K562 (cell line): ENCODE measurements around the gene MRPS6. TPM values are rescaled to one million over a fixed set of nuclear protein-coding genes. Genes with fewer than 3 reads are reported as not detected.
A peak's percentile ranks its signal among the peaks of the same experiment; 100 is the strongest.

Experiments used
- ATAC-seq: fragments of 200-7000 bp; cut with Tn5 transposase; 3 replicates; pipeline ENCODE4 v1.9.1; 2020; ENCODE audit warnings: moderate library complexity
- BruUV-seq: library from RNA; stranded (reverse); fragments of 400-500 nt; replicated peaks from 2 replicates; lab custom pipeline; 2021; lab: Mats Ljungman, UMichigan
- CTCF ChIA-PET: fragments of 300-600 bp; formaldehyde crosslinking; extraction: SDS; loops from one replicate; lab custom pipeline; 2021; ENCODE audit warnings: low intra/inter-chr PET ratio; lab: Yijun Ruan, JAX
- POLR2A ChIA-PET: fragments of 300-600, 350-650 bp; sonication (Branson Sonifier 250); formaldehyde crosslinking; extraction: SDS; loops from one replicate; lab custom pipeline; 2021; ENCODE audit warnings: antibody characterized with exemption, inconsistent platforms; lab: Yijun Ruan, JAX
- DNase-seq, 4 experiments: peaks; one replicate each; pipeline versions ENCODE4 v3.0.0 to v3.0.0-alpha.2; 2011 to 2018; ENCODE audit warnings: low spot score in 3 of 4, mixed read lengths in 3 of 4; ENCODE audit errors: extremely low read depth in 1 of 4
- FAIRE-seq: peaks from 2 replicates; lab custom pipeline; 2011; peaks lifted over from hg19 to GRCh38; lab: Jason Lieb, UNC
- H2AFZ ChIP-seq: 2 replicates; pipeline ENCODE4 v1.6.0; 2011; ENCODE audit warnings: low read depth, low read length, control low read depth, inconsistent platforms
- H3K27ac ChIP-seq: fragments of 200-600 bp; 3 replicates; pipeline ENCODE4 v1.8.0; 2011; ENCODE audit warnings: low read depth, mild to moderate bottlenecking, control low read depth, inconsistent platforms, low read length, moderate library complexity, mixed read lengths; ENCODE audit errors: extremely low read depth
- H3K27me3 ChIP-seq, 2 experiments: fragments of 300-600 bp in 1 of 2; 2 replicates in 1 of 2; 3 replicates in 1 of 2; pipeline versions ENCODE4 v1.6.0 to v1.8.0; 2011; ENCODE audit warnings: inconsistent platforms in 2 of 2, low read length in 2 of 2, mild to moderate bottlenecking in 1 of 2, mixed read lengths in 1 of 2, moderate library complexity in 1 of 2; ENCODE audit not compliant: control insufficient read depth in 2 of 2, insufficient read depth in 2 of 2
- H3K36me3 ChIP-seq: fragments of 300-600 bp; 3 replicates; pipeline ENCODE4 v1.8.0; 2011; ENCODE audit warnings: mild to moderate bottlenecking, low read length, inconsistent platforms; ENCODE audit not compliant: control insufficient read depth, insufficient read depth
- H3K4me1 ChIP-seq, 2 experiments: fragments of 200-600 bp in 1 of 2; replicated peaks in 1 of 2; 2 replicates in 1 of 2; 3 replicates in 1 of 2; pipeline versions ENCODE4 v1.5.1 to v1.8.0; 2011; ENCODE audit warnings: inconsistent platforms in 2 of 2, low read length in 2 of 2, mild to moderate bottlenecking in 1 of 2, mixed read lengths in 1 of 2, moderate library complexity in 1 of 2; ENCODE audit not compliant: control insufficient read depth in 2 of 2, insufficient read depth in 2 of 2
- H3K4me2 ChIP-seq: 2 replicates; pipeline ENCODE4 v1.6.1; 2011; ENCODE audit warnings: low read length, control low read depth, inconsistent platforms, mixed read lengths; ENCODE audit not compliant: insufficient read depth
- H3K4me3 ChIP-seq: fragments of 200-600 bp; sonication (generic), shearing (Covaris generic); 2 replicates; pipeline ENCODE4 v1.5.1; 2016; ENCODE audit warnings: control low read depth, inconsistent platforms
- H3K79me2 ChIP-seq: fragments of 200-600 bp; 3 replicates; pipeline ENCODE4 v1.8.0; 2011; ENCODE audit warnings: low read length, inconsistent platforms; ENCODE audit not compliant: control insufficient read depth, insufficient read depth
- H3K9ac ChIP-seq, 2 experiments: 2 replicates each; pipeline versions ENCODE4 v1.6.0 to v1.6.1; 2011; ENCODE audit warnings: low read depth in 2 of 2, low read length in 2 of 2, control low read depth in 1 of 2, inconsistent platforms in 1 of 2, mild to moderate bottlenecking in 1 of 2, mixed read lengths in 1 of 2; ENCODE audit not compliant: insufficient read depth in 1 of 2
- H3K9me1 ChIP-seq: one replicate; pipeline ENCODE4 v1.6.0; 2011; ENCODE audit warnings: inconsistent platforms, mild to moderate bottlenecking, low read length, moderate library complexity; ENCODE audit not compliant: control insufficient read depth, insufficient read depth
- H3K9me3 ChIP-seq: replicated peaks from 2 replicates; pipeline ENCODE4 v1.5.1; 2011; ENCODE audit warnings: low read depth, low read length, inconsistent platforms; ENCODE audit not compliant: control insufficient read depth, insufficient read depth
- H4K20me1 ChIP-seq: replicated peaks from 2 replicates; pipeline ENCODE4 v1.6.1; 2011; ENCODE audit warnings: low read length, inconsistent platforms, mixed read lengths; ENCODE audit not compliant: control insufficient read depth, insufficient read depth
- ARHGAP35 ChIP-seq: fragments of 450-650 bp; IDR thresholded peaks from 2 replicates; pipeline ENCODE4 v1.6.1; 2018; ENCODE audit not compliant: partially characterized antibody
- C11orf30 ChIP-seq: fragments of 450-650 bp; IDR thresholded peaks from 2 replicates; pipeline ENCODE4 v1.6.1; 2016; ENCODE audit warnings: low read depth, mild to moderate bottlenecking
- MAFG ChIP-seq: fragments of 450-650 bp; conservative IDR thresholded peaks from 2 replicates; pipeline ENCODE4 v1.6.1; 2016; ENCODE audit warnings: missing genetic modification characterization, missing compliant biosample characterization
- NR1H2 ChIP-seq: sonication (generic); formaldehyde crosslinking; IDR thresholded peaks from 2 replicates; pipeline ENCODE4 v1.4.0; 2020; ENCODE audit warnings: mild to moderate bottlenecking, missing genetic modification reagents
- POLR2AphosphoS2 ChIP-seq: IDR thresholded peaks from 2 replicates; pipeline ENCODE4 v1.6.1; 2012; ENCODE audit warnings: low read length, improper control_type of control experiment
- SP2 ChIP-seq: IDR thresholded peaks from 2 replicates; pipeline ENCODE4 v1.6.1; 2011; ENCODE audit warnings: mild to moderate bottlenecking, low read depth, low read length, moderate library complexity; ENCODE audit not compliant: poor library complexity, severe bottlenecking; ENCODE audit errors: extremely low read depth
- WHSC1 ChIP-seq: IDR thresholded peaks from one replicate; pipeline ENCODE4 v1.6.1; 2012; ENCODE audit warnings: low read length, control low read depth, inconsistent platforms
- ZFP36 ChIP-seq: fragments of 150-350 bp; IDR thresholded peaks from 2 replicates; pipeline ENCODE4 v1.6.1; 2018; ENCODE audit warnings: low read length, low read depth; ENCODE audit not compliant: partially characterized antibody
- ZNF3 ChIP-seq: fragments of 250-450 bp; sonication (Bioruptor Pico); IDR thresholded peaks from 2 replicates; pipeline ENCODE4 v1.5.0; 2021; ENCODE audit warnings: mild to moderate bottlenecking, moderate library complexity
- ZNF316 ChIP-seq: fragments of 450-650 bp; IDR thresholded peaks from 2 replicates; pipeline ENCODE4 v1.6.1; 2016
- ZNF507 ChIP-seq: conservative IDR thresholded peaks from 2 replicates; pipeline ENCODE4 v1.6.1; 2017; ENCODE audit warnings: missing genetic modification characterization, missing compliant biosample characterization
- ZNF589 ChIP-seq: fragments of 200-800 bp; sonication (Bioruptor generic); IDR thresholded peaks from 2 replicates; pipeline ENCODE4 v1.6.1; 2016; ENCODE audit warnings: low read depth, missing genetic modification characterization, missing compliant biosample characterization
- WGBS: fragments of 100-300 bp; shearing (Covaris generic); methylation state at CpG from one replicate; pipeline ENCODE4 v1.1.6; 2016; ENCODE audit warnings: low coverage, mixed read lengths; ENCODE audit not compliant: insufficient coverage; ENCODE audit errors: missing lambda C conversion rate; 5-methylcytosine and 5-hydroxymethylcytosine counted together
- in situ Hi-C: fragments of 300-500 bp; cut with MboI; formaldehyde crosslinking; loops from 4 replicates; pipeline ENCODE4 v1.15.0; 2018; ENCODE audit warnings: inconsistent platforms, mixed read lengths
- intact Hi-C: fragments of 100-400 bp; cut with micrococcal nuclease; formaldehyde crosslinking; loops from 2 replicates; pipeline ENCODE4 v1.14.2; 2022
- polyA plus RNA-seq, 8 experiments: library from polyadenylated mRNA; depleted of rRNA in 4 of 8; stranded (reverse) in 5 of 8; unstranded in 3 of 8; fragments of >200 nt; fragmentation: Nextera tagmentation in 2 of 8; fragmentation: Illumina TruSeq in 1 of 8; extraction: Ambion mirVana in 2 of 8; extraction: Trizol in 1 of 8; gene quantifications; 2 replicates each; pipeline versions ENCODE4 v1.2.1 to v1.2.3, GENCODE V29; 2011 to 2014; ENCODE audit warnings: inconsistent platforms in 1 of 8, missing spikeins in 1 of 8
- total RNA-seq, 7 experiments: library from RNA; depleted of rRNA in 6 of 7; stranded (reverse); fragments of >200 nt in 6 of 7; fragmentation: Illumina TruSeq in 2 of 7; extraction: Trizol in 2 of 7; gene quantifications; 2 replicates each; pipeline versions ENCODE4 v1.2.1 to v1.2.3, GENCODE V29; 2011 to 2021; ENCODE audit warnings: low replicate concordance in 1 of 7
- TF ChIP-seq, protein P1 (sequence below): fragments of 450-650 bp; IDR thresholded peaks from 2 replicates; pipeline ENCODE4 v1.6.1; 2016; ENCODE audit warnings: borderline replicate concordance
- TF ChIP-seq, protein P2 (sequence below): fragments of 200-400 bp; formaldehyde crosslinking; IDR thresholded peaks from 2 replicates; pipeline ENCODE4 v1.6.1; 2017; ENCODE audit warnings: mild to moderate bottlenecking, low read depth, low read length, moderate library complexity

Gene MRPS6
- total and polyA plus RNA-seq, 9 of the 15 experiments (the other 6 are each of a cell fraction or from before 2014, with no cell fraction given): 26.1 to 72.0 (median 39.3) TPM

- Histone ChIP-seq H3K36me3 (no peaks in the 10 kb centered on the region), H4K20me1 (no peaks in the 10 kb centered on the region), H2AFZ (no peak overlapping the region), H3K79me2 (no peaks in the 10 kb centered on the region), H3K27ac (no peak overlapping the region), H3K9ac (no peak overlapping the region), H3K4me3 (no peak overlapping the region), H3K9me3 (0 out of 2 replicates have a peak, but pooled peaks cover 2% of the 10 kb centered on the region), H3K27me3 (0 out of 5 replicates have a peak, but pooled peaks cover 0 to 2% of the 10 kb centered on the region in 2 experiments), H3K9me1 (no peaks in the 10 kb centered on the region), H3K4me1 (no peaks in the 10 kb centered on the region; a peak in 2 of 5 replicates), H3K4me2 (no peak overlapping the region)
- DNase-seq (no peak), FAIRE-seq (no peak), ATAC-seq (no peak)
- intact Hi-C loops (no loop called here), in situ Hi-C loops (no loop called here)
- CTCF ChIA-PET: no interaction called here
- POLR2A ChIA-PET: no interaction called here
- BruUV-seq: no TSS peak
- TF ChIP-seq WHSC1 (no peak), ZNF507 (peak; percentile 91)
Measured at GRCh38 chr21:34174470-34174869, 101.1 kb downstream of the MRPS6 start.

DNA sequence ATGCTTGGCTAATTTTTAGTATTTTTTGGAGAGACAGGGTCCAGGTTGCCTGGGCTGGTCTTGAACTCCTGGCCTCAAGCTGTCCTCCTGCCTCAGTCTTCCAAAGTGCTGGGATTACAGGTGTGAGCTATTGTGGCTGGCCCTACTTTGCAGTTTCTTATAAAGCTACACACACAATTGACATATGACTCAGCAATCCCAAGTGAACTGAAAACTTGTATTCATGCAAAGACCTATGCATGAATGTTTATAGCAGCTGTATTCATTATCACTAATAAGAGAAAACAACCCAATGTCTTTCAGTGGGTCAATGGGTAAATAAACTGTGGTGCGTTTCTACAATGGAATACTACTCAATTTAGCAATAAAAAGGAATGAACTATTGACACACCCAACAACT is 103.1 kb downstream of the MRPS6 start:
- ATAC-seq (no peak), FAIRE-seq (no peak), DNase-seq (no peak)
- Histone ChIP-seq H4K20me1 (no peaks in the 10 kb centered on the region), H3K36me3 (no peaks in the 10 kb centered on the region), H3K27me3 (0 out of 5 replicates have a peak, but pooled peaks cover 0 to 2% of the 10 kb centered on the region in 2 experiments), H3K4me1 (no peaks in the 10 kb centered on the region; a peak in 2 of 5 replicates), H3K27ac (no peak overlapping the region), H3K9me1 (no peaks in the 10 kb centered on the region), H2AFZ (no peak overlapping the region), H3K4me3 (no peak overlapping the region), H3K9me3 (0 out of 2 replicates have a peak, but pooled peaks cover 2% of the 10 kb centered on the region), H3K4me2 (no peak overlapping the region), H3K79me2 (no peaks in the 10 kb centered on the region), H3K9ac (no peak overlapping the region)
- 10% methylated on average over 1 of the region's 1 CpG for whole genome bisulfite sequencing
- ChIA-PET POLR2A (interaction anchor here (0.7 kb wide), 1 partner anchor 20 kb away, joined by 3 read pairs; no protein-coding TSS in a partner anchor), CTCF (no interaction called here)
- in situ Hi-C loops: no loop called here
- intact Hi-C loops: no loop called here
- BruUV-seq: no TSS peak
- TF ChIP-seq ZNF3 (CRISPR knock-in tag) (no peak), ZNF589 (CRISPR knock-in tag) (no peak), ZFP36 (no peak), MAFG (tag) (peak; percentile 81), ARHGAP35 (no peak), SP2 (no peak), ZNF316 (peak; percentile 65), C11orf30 (peak; percentile 63; the same call in 1 of the 2 replicates), NR1H2 (CRISPR knock-in tag) (no peak), POLR2AphosphoS2 (no peak)
- TF ChIP-seq, protein P1, sequence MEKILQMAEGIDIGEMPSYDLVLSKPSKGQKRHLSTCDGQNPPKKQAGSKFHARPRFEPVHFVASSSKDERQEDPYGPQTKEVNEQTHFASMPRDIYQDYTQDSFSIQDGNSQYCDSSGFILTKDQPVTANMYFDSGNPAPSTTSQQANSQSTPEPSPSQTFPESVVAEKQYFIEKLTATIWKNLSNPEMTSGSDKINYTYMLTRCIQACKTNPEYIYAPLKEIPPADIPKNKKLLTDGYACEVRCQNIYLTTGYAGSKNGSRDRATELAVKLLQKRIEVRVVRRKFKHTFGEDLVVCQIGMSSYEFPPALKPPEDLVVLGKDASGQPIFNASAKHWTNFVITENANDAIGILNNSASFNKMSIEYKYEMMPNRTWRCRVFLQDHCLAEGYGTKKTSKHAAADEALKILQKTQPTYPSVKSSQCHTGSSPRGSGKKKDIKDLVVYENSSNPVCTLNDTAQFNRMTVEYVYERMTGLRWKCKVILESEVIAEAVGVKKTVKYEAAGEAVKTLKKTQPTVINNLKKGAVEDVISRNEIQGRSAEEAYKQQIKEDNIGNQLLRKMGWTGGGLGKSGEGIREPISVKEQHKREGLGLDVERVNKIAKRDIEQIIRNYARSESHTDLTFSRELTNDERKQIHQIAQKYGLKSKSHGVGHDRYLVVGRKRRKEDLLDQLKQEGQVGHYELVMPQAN: no peak
- TF ChIP-seq, protein P2, sequence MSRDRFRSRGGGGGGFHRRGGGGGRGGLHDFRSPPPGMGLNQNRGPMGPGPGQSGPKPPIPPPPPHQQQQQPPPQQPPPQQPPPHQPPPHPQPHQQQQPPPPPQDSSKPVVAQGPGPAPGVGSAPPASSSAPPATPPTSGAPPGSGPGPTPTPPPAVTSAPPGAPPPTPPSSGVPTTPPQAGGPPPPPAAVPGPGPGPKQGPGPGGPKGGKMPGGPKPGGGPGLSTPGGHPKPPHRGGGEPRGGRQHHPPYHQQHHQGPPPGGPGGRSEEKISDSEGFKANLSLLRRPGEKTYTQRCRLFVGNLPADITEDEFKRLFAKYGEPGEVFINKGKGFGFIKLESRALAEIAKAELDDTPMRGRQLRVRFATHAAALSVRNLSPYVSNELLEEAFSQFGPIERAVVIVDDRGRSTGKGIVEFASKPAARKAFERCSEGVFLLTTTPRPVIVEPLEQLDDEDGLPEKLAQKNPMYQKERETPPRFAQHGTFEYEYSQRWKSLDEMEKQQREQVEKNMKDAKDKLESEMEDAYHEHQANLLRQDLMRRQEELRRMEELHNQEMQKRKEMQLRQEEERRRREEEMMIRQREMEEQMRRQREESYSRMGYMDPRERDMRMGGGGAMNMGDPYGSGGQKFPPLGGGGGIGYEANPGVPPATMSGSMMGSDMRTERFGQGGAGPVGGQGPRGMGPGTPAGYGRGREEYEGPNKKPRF: no peak
